H1 (cell line): ENCODE results near the gene RGS6.

Source experiments
- CEBPB ChIP-seq: IDR thresholded peaks from 2 replicates; pipeline ENCODE4 v1.6.1; 2012; ENCODE audit warnings: low read depth, low read length
- CTCF ChIP-seq, 3 experiments: IDR thresholded peaks; 1 replicate in 2 of 3; 2 replicates in 1 of 3; pipeline versions ENCODE4 v1.5.1 to v1.6.1; 2011; ENCODE audit warnings: low read length in 3 of 3, mild to moderate bottlenecking in 3 of 3, inconsistent platforms in 2 of 3, low read depth in 1 of 3, moderate library complexity in 1 of 3; ENCODE audit not compliant: insufficient read depth in 1 of 3; ENCODE audit errors: control extremely low read depth in 1 of 3
- FOSL1 ChIP-seq: IDR thresholded peaks from 2 replicates; pipeline ENCODE4 v1.6.1; 2011; ENCODE audit warnings: mild to moderate bottlenecking, low read depth, low read length, moderate library complexity; ENCODE audit not compliant: insufficient read depth
- MAX ChIP-seq: IDR thresholded peaks from 2 replicates; pipeline ENCODE4 v1.6.1; 2012; ENCODE audit warnings: inconsistent platforms
- POLR2AphosphoS5 ChIP-seq: IDR thresholded peaks from 2 replicates; pipeline ENCODE4 v1.6.1; 2011; ENCODE audit warnings: low read depth, low read length
- YY1 ChIP-seq: IDR thresholded peaks from 2 replicates; pipeline ENCODE4 v1.6.1; 2011; ENCODE audit warnings: low read depth, mild to moderate bottlenecking, low read length

- TF ChIP-seq FOSL1 (no peak), POLR2AphosphoS5 (no peak), CTCF (IDR thresholded peaks at IDR 0.05; ENCODE audit: control extremely low read depth in 1 of 3, insufficient read depth in 1 of 3, low read depth in 1 of 3, low read length in 3 of 3) (no peak), CEBPB (no peak), MAX (no peak), YY1 (no peak)
These were observed 539.1 kb downstream of the RGS6 start for GRCh38 chr14:72471346-72471745.
